ENCODE results near the gene HSD3B2. TPM values are rescaled to one million over a fixed set of nuclear protein-coding genes. Genes with fewer than 3 reads are reported as not detected.

Gene HSD3B2
- polyA plus RNA-seq, 1 donor from 2014 or later: not detected

DNA sequence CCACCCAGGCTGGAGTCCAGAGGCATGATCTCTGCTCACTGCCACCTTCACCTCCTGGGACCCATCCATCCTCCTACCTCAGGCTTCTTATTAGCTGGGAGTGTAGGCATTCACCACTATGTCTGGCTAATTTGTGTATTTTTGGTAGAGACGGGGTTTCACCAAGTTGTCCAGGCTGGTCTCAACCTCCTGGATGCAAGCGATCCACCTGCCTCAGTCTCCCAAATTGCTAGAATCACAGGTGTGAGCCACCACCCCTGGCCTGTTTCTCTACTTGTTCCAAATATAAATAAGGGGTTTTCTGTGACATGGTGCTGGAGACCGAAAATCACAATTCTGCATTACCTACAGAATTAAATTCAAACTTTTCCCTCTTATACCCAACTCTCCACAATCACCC, 55.4 kb downstream of the HSD3B2 start:
- no peak overlapping the region for H3K27ac ChIP-seq (ENCODE audit: low read length)
- H2AFZ ChIP-seq (ENCODE audit: low read depth, low read length): no peak overlapping the region
- no peak overlapping the region for H3K4me3 ChIP-seq (ENCODE audit: low read length)
- H3F3A ChIP-seq (ENCODE audit: insufficient read depth, low read length, poor library complexity, severe bottlenecking): no peaks in the 10 kb centered on the region
- H3K9ac ChIP-seq (ENCODE audit: low read length): no peak overlapping the region
- H3K9me2 ChIP-seq (ENCODE audit: insufficient read depth, low read length): no peaks in the 10 kb centered on the region
- no peak overlapping the region for H3K4me2 ChIP-seq (ENCODE audit: low read length)
- H3K36me3 ChIP-seq (ENCODE audit: insufficient read depth, low read length): no peaks in the 10 kb centered on the region
- H3K27me3 ChIP-seq (ENCODE audit: insufficient read depth, low read depth, low read length): no peaks in the 10 kb centered on the region
- H3K79me2 ChIP-seq (replicated peaks; ENCODE audit: insufficient read depth, low read length): no peaks in the 10 kb centered on the region
- no peaks in the 10 kb centered on the region for H3K9me3 ChIP-seq (ENCODE audit: low read length)
- no peaks in the 10 kb centered on the region for H4K20me1 ChIP-seq (ENCODE audit: insufficient read depth)
- TF ChIP-seq SMC3 (conservative IDR thresholded peaks at IDR 0.05; ENCODE audit: poor library complexity) (no peak), EZH2 (IDR thresholded peaks at IDR 0.05; ENCODE audit: borderline replicate concordance, insufficient read depth, low read length, poor library complexity, severe bottlenecking) (no peak), POLR2AphosphoS5 (IDR thresholded peaks at IDR 0.05) (no peak), RAD21 (conservative IDR thresholded peaks at IDR 0.05) (no peak), MXI1 (conservative IDR thresholded peaks at IDR 0.05; ENCODE audit: poor library complexity, severe bottlenecking) (no peak), EP300 (conservative IDR thresholded peaks at IDR 0.05; ENCODE audit: poor library complexity, severe bottlenecking) (no peak), TAF1 (IDR thresholded peaks at IDR 0.05; ENCODE audit: low read depth) (no peak)
- TF ChIP-seq, protein P1, sequence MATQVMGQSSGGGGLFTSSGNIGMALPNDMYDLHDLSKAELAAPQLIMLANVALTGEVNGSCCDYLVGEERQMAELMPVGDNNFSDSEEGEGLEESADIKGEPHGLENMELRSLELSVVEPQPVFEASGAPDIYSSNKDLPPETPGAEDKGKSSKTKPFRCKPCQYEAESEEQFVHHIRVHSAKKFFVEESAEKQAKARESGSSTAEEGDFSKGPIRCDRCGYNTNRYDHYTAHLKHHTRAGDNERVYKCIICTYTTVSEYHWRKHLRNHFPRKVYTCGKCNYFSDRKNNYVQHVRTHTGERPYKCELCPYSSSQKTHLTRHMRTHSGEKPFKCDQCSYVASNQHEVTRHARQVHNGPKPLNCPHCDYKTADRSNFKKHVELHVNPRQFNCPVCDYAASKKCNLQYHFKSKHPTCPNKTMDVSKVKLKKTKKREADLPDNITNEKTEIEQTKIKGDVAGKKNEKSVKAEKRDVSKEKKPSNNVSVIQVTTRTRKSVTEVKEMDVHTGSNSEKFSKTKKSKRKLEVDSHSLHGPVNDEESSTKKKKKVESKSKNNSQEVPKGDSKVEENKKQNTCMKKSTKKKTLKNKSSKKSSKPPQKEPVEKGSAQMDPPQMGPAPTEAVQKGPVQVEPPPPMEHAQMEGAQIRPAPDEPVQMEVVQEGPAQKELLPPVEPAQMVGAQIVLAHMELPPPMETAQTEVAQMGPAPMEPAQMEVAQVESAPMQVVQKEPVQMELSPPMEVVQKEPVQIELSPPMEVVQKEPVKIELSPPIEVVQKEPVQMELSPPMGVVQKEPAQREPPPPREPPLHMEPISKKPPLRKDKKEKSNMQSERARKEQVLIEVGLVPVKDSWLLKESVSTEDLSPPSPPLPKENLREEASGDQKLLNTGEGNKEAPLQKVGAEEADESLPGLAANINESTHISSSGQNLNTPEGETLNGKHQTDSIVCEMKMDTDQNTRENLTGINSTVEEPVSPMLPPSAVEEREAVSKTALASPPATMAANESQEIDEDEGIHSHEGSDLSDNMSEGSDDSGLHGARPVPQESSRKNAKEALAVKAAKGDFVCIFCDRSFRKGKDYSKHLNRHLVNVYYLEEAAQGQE (IDR thresholded peaks at IDR 0.05; ENCODE audit: borderline replicate concordance): no peak
- TF ChIP-seq, protein P2, sequence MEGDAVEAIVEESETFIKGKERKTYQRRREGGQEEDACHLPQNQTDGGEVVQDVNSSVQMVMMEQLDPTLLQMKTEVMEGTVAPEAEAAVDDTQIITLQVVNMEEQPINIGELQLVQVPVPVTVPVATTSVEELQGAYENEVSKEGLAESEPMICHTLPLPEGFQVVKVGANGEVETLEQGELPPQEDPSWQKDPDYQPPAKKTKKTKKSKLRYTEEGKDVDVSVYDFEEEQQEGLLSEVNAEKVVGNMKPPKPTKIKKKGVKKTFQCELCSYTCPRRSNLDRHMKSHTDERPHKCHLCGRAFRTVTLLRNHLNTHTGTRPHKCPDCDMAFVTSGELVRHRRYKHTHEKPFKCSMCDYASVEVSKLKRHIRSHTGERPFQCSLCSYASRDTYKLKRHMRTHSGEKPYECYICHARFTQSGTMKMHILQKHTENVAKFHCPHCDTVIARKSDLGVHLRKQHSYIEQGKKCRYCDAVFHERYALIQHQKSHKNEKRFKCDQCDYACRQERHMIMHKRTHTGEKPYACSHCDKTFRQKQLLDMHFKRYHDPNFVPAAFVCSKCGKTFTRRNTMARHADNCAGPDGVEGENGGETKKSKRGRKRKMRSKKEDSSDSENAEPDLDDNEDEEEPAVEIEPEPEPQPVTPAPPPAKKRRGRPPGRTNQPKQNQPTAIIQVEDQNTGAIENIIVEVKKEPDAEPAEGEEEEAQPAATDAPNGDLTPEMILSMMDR (IDR thresholded peaks at IDR 0.05; ENCODE audit: poor library complexity, severe bottlenecking): no peak

DNA sequence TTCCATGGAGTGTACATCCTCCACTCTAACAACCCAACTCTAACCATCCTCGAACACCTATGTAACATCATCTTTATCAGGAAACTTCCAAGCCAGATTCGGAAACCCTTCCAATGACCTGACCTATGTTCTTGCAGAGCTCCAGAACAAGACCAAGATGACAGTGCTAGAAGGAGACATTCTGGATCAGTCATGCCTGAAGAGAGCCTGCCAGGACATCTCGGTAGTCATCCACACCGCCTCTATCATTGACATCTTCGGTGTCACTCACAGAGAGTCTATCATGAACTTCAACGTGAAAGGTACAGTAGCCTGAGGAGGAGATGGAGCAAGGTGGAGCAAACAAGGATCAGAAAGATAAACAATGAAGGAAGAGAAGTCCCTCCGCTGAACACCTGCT, 56.0 kb downstream of the HSD3B2 start:
- H3K36me3 ChIP-seq (ENCODE audit: insufficient read depth, low read length): no peaks in the 10 kb centered on the region
- no peak overlapping the region for H3K4me3 ChIP-seq (ENCODE audit: low read length)
- H3K9ac ChIP-seq (ENCODE audit: low read length): no peak overlapping the region
- H3K27me3 ChIP-seq (ENCODE audit: insufficient read depth, low read depth, low read length): no peaks in the 10 kb centered on the region
- H3K4me2 ChIP-seq (ENCODE audit: low read length): no peak overlapping the region
- H2AFZ ChIP-seq (ENCODE audit: low read depth, low read length): no peak overlapping the region
- TF ChIP-seq POLR2AphosphoS5 (IDR thresholded peaks at IDR 0.05): no peak
- no peaks in the 10 kb centered on the region for H3K79me2 ChIP-seq (replicated peaks; ENCODE audit: insufficient read depth, low read length)
- no peaks in the 10 kb centered on the region for H4K20me1 ChIP-seq (ENCODE audit: insufficient read depth)
- H3K27ac ChIP-seq (ENCODE audit: low read length): no peak overlapping the region
- H3K9me3 ChIP-seq (ENCODE audit: low read length): no peaks in the 10 kb centered on the region
- no peaks in the 10 kb centered on the region for H3K9me2 ChIP-seq (ENCODE audit: insufficient read depth, low read length)
- no peaks in the 10 kb centered on the region for H3F3A ChIP-seq (ENCODE audit: insufficient read depth, low read length, poor library complexity, severe bottlenecking)

DNA sequence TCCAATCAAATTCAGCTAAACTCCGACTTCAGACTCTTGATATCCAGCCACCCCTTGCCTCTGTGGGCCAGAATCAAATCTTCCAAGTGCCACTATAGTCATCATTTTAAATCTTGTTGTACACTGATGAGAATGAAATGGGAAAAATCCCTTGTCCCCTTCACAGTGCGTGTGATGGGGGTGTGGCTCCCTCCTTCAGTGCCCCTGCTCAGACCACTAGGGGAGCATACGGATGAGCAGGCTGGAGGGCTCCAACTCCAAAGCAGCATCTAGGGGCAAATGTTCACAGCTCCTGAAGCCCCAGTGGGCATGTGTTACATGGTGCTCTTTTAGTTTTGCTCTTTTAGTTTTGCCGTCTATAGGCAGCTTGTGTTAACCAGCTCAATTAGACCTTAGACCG, 56.6 kb downstream of the HSD3B2 start:
- TF ChIP-seq SMC3 (conservative IDR thresholded peaks at IDR 0.05; ENCODE audit: poor library complexity) (no peak), EZH2 (IDR thresholded peaks at IDR 0.05; ENCODE audit: borderline replicate concordance, insufficient read depth, low read length, poor library complexity, severe bottlenecking) (no peak), RAD21 (conservative IDR thresholded peaks at IDR 0.05) (no peak), TAF1 (IDR thresholded peaks at IDR 0.05; ENCODE audit: low read depth) (no peak), POLR2AphosphoS5 (IDR thresholded peaks at IDR 0.05) (no peak), EP300 (conservative IDR thresholded peaks at IDR 0.05; ENCODE audit: poor library complexity, severe bottlenecking) (no peak), MXI1 (conservative IDR thresholded peaks at IDR 0.05; ENCODE audit: poor library complexity, severe bottlenecking) (no peak)
- TF ChIP-seq, protein P2 (IDR thresholded peaks at IDR 0.05; ENCODE audit: poor library complexity, severe bottlenecking): no peak
- TF ChIP-seq, protein P1 (IDR thresholded peaks at IDR 0.05; ENCODE audit: borderline replicate concordance): no peak
- Histone ChIP-seq H3K9me2 (ENCODE audit: insufficient read depth, low read length) (no peaks in the 10 kb centered on the region), H3K36me3 (ENCODE audit: insufficient read depth, low read length) (no peaks in the 10 kb centered on the region), H3F3A (ENCODE audit: insufficient read depth, low read length, poor library complexity, severe bottlenecking) (no peaks in the 10 kb centered on the region), H4K20me1 (ENCODE audit: insufficient read depth) (no peaks in the 10 kb centered on the region), H3K4me3 (ENCODE audit: low read length) (no peak overlapping the region), H3K27ac (ENCODE audit: low read length) (no peak overlapping the region), H3K27me3 (ENCODE audit: insufficient read depth, low read depth, low read length) (no peaks in the 10 kb centered on the region), H2AFZ (ENCODE audit: low read depth, low read length) (no peak overlapping the region), H3K9ac (ENCODE audit: low read length) (no peak overlapping the region), H3K9me3 (ENCODE audit: low read length) (no peaks in the 10 kb centered on the region), H3K4me2 (ENCODE audit: low read length) (no peak overlapping the region), H3K79me2 (replicated peaks; ENCODE audit: insufficient read depth, low read length) (no peaks in the 10 kb centered on the region)
